HG03039 (cell line): Measurements from ENCODE around the gene FAM174B.

Experiments
- ATAC-seq: cut with Tn5 transposase; IDR thresholded peaks from one replicate; pipeline ENCODE4 v1.9.1; 2021; ENCODE audit warnings: mild to moderate bottlenecking, moderate library complexity; ENCODE audit not compliant: unreplicated experiment

Gene FAM174B

GRCh38 chr15:92665100-92665555 lies 9.6 kb upstream of the FAM174B start:
- ATAC-seq, result no peak

- no peak for ATAC-seq
Observed at GRCh38 chr15:92664178-92664900, 8.8 kb upstream of the FAM174B start.

- peak; percentile 85 for ATAC-seq
Observed at GRCh38 chr15:92663250-92663951, 7.8 kb upstream of the FAM174B start.

GRCh38 chr15:92662762-92663161 lies 7.2 kb upstream of the FAM174B start:
- no peak for ATAC-seq

- no peak for ATAC-seq
Observed at GRCh38 chr15:92661956-92662355, 6.4 kb upstream of the FAM174B start.

GRCh38 chr15:92661069-92661468 lies 5.5 kb upstream of the FAM174B start:
- no peak for ATAC-seq

GRCh38 chr15:92657486-92657885 lies 1.9 kb upstream of the FAM174B start:
- no peak for ATAC-seq

- no peak for ATAC-seq
Observed at GRCh38 chr15:92656089-92656488, 514 bp upstream of the FAM174B start.

GRCh38 chr15:92654662-92655061 lies 913 bp downstream of the FAM174B start:
- ATAC-seq, result no peak

GRCh38 chr15:92653836-92654539 lies 1.6 kb downstream of the FAM174B start:
- ATAC-seq, result no peak

- no peak for ATAC-seq
Observed at GRCh38 chr15:92653366-92653765, 2.2 kb downstream of the FAM174B start.

GRCh38 chr15:92652576-92652966 lies 3.0 kb downstream of the FAM174B start:
- ATAC-seq, result no peak

GRCh38 chr15:92651877-92652575 lies 3.5 kb downstream of the FAM174B start:
- ATAC-seq, result no peak

- ATAC-seq, result no peak
Observed at GRCh38 chr15:92650966-92651365, 4.6 kb downstream of the FAM174B start.

- ATAC-seq, result no peak
Observed at GRCh38 chr15:92650256-92650655, 5.3 kb downstream of the FAM174B start.

GRCh38 chr15:92648190-92648875 lies 7.2 kb downstream of the FAM174B start:
- no peak for ATAC-seq

GRCh38 chr15:92647467-92648163 lies 8.0 kb downstream of the FAM174B start:
- no peak for ATAC-seq

GRCh38 chr15:92646216-92646615 lies 9.4 kb downstream of the FAM174B start:
- ATAC-seq, result no peak

GRCh38 chr15:92645731-92646130 lies 9.8 kb downstream of the FAM174B start:
- no peak for ATAC-seq

- no peak for ATAC-seq
Observed at GRCh38 chr15:92645051-92645631, 10.4 kb downstream of the FAM174B start.
